ENCODE data around the gene PFKFB2.

PFKFB2 gene

GRCh38 chr1:207056673-207057072 is 3.6 kb downstream of the PFKFB2 start:
- Histone ChIP-seq H3K4me2 (ENCODE audit: low read depth, low read length) (no peak overlapping the region), H3K9me3 (replicated peaks; ENCODE audit: insufficient read depth, low read length) (no peaks in the 10 kb centered on the region), H3K27me3 (replicated peaks; ENCODE audit: insufficient read depth, low read length) (no peaks in the 10 kb centered on the region), H3K36me3 (replicated peaks; ENCODE audit: insufficient read depth, low read length) (no peaks in the 10 kb centered on the region), H3K9ac (ENCODE audit: low read length) (no peak overlapping the region), H3K27ac (ENCODE audit: low read length) (no peak overlapping the region), H2AFZ (ENCODE audit: low read length) (no peak overlapping the region), H4K20me1 (ENCODE audit: insufficient read depth, low read length) (no peaks in the 10 kb centered on the region), H3K9me2 (replicated peaks; ENCODE audit: insufficient read depth, low read length) (no peaks in the 10 kb centered on the region), H3K79me2 (ENCODE audit: low read length) (no peaks in the 10 kb centered on the region), H3K4me1 (ENCODE audit: low read length) (peaks cover 34% of the 10 kb centered on the region), H3K4me3 (ENCODE audit: low read length) (no peak overlapping the region), H3F3A (ENCODE audit: insufficient read depth, low read length) (peaks cover 42% of the 10 kb centered on the region)
- DNase-seq = no peak
- TF ChIP-seq EZH2 (optimal IDR thresholded peaks at IDR 0.05; ENCODE audit: low read depth, low read length) (no peak), EZH2phosphoT487 (IDR thresholded peaks at IDR 0.05; ENCODE audit: low read length) (no peak)
- TF ChIP-seq, protein P1, sequence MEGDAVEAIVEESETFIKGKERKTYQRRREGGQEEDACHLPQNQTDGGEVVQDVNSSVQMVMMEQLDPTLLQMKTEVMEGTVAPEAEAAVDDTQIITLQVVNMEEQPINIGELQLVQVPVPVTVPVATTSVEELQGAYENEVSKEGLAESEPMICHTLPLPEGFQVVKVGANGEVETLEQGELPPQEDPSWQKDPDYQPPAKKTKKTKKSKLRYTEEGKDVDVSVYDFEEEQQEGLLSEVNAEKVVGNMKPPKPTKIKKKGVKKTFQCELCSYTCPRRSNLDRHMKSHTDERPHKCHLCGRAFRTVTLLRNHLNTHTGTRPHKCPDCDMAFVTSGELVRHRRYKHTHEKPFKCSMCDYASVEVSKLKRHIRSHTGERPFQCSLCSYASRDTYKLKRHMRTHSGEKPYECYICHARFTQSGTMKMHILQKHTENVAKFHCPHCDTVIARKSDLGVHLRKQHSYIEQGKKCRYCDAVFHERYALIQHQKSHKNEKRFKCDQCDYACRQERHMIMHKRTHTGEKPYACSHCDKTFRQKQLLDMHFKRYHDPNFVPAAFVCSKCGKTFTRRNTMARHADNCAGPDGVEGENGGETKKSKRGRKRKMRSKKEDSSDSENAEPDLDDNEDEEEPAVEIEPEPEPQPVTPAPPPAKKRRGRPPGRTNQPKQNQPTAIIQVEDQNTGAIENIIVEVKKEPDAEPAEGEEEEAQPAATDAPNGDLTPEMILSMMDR (IDR thresholded peaks at IDR 0.05; ENCODE audit: low read length) = no peak

DNA sequence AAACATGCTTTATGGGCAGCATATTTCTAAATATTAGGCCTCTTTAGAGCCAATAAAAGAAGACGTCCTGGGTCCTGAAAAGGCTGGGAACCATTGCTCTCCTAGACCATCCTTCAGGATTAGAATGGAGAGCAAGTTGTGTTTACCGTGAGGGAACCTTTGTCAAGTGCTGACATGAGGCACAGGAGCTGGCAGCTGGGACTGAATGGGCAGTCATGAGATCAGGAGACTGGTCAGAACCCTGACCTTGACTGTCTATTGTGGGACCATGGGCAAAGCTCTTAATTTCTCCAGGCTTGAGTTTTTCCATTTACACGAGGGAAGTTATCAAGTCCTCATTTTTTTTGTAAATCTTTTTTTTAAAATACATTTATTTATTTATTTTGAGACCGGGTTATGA is 5.2 kb downstream of the PFKFB2 start:
- no peak for DNase-seq
- TF ChIP-seq EZH2phosphoT487 (IDR thresholded peaks at IDR 0.05; ENCODE audit: low read length) = no peak
- TF ChIP-seq, protein P1 (IDR thresholded peaks at IDR 0.05; ENCODE audit: low read length) = no peak
- no peak for TF ChIP-seq EZH2 (optimal IDR thresholded peaks at IDR 0.05; ENCODE audit: low read depth, low read length)
- Histone ChIP-seq H3K9me2 (replicated peaks; ENCODE audit: insufficient read depth, low read length) (no peaks in the 10 kb centered on the region), H3K27ac (ENCODE audit: low read length) (no peak overlapping the region; the same call in 1 of the 2 replicates), H3K4me3 (ENCODE audit: low read length) (no peak overlapping the region), H3K27me3 (replicated peaks; ENCODE audit: insufficient read depth, low read length) (no peaks in the 10 kb centered on the region), H3K9ac (ENCODE audit: low read length) (no peak overlapping the region), H3K36me3 (replicated peaks; ENCODE audit: insufficient read depth, low read length) (no peaks in the 10 kb centered on the region), H3K4me1 (ENCODE audit: low read length) (peaks cover 34% of the 10 kb centered on the region), H2AFZ (ENCODE audit: low read length) (no peak overlapping the region), H3K4me2 (ENCODE audit: low read depth, low read length) (no peak overlapping the region), H3F3A (ENCODE audit: insufficient read depth, low read length) (peaks cover 30% of the 10 kb centered on the region), H4K20me1 (ENCODE audit: insufficient read depth, low read length) (no peaks in the 10 kb centered on the region), H3K9me3 (replicated peaks; ENCODE audit: insufficient read depth, low read length) (no peaks in the 10 kb centered on the region), H3K79me2 (ENCODE audit: low read length) (no peaks in the 10 kb centered on the region)

GRCh38 chr1:207058878-207059867 is 6.1 kb downstream of the PFKFB2 start:
- Histone ChIP-seq H3K4me1 (ENCODE audit: low read length) (peaks cover 32% of the 10 kb centered on the region), H3K4me2 (ENCODE audit: low read depth, low read length) (peak overlapping the region; percentile 22; the same call in 1 of the 2 replicates)
- peak; percentile 57 for DNase-seq

More at GRCh38 chr1:207058878-207059867, 6.1 kb downstream of the PFKFB2 start:
- H3K27me3 ChIP-seq (replicated peaks; ENCODE audit: insufficient read depth, low read length) = no peaks in the 10 kb centered on the region
- TF ChIP-seq EZH2 (optimal IDR thresholded peaks at IDR 0.05; ENCODE audit: low read depth, low read length) = no peak
- TF ChIP-seq, protein P1 (IDR thresholded peaks at IDR 0.05; ENCODE audit: low read length) = peak; percentile 38
- no peak for TF ChIP-seq EZH2phosphoT487 (IDR thresholded peaks at IDR 0.05; ENCODE audit: low read length)
- no peaks in the 10 kb centered on the region for H3K36me3 ChIP-seq (replicated peaks; ENCODE audit: insufficient read depth, low read length)
- no peak overlapping the region for H2AFZ ChIP-seq (ENCODE audit: low read length)
- H3K4me3 ChIP-seq (ENCODE audit: low read length) = no peak overlapping the region
- H3F3A ChIP-seq (ENCODE audit: insufficient read depth, low read length) = peaks cover 24% of the 10 kb centered on the region
- H3K79me2 ChIP-seq (ENCODE audit: low read length) = no peaks in the 10 kb centered on the region
- H3K9me3 ChIP-seq (replicated peaks; ENCODE audit: insufficient read depth, low read length) = no peaks in the 10 kb centered on the region
- no peak overlapping the region for H3K9ac ChIP-seq (ENCODE audit: low read length)
- no peaks in the 10 kb centered on the region for H3K9me2 ChIP-seq (replicated peaks; ENCODE audit: insufficient read depth, low read length)
- H4K20me1 ChIP-seq (ENCODE audit: insufficient read depth, low read length) = no peaks in the 10 kb centered on the region
- peak overlapping the region; percentile 27; the same call in 1 of the 2 replicates for H3K27ac ChIP-seq (ENCODE audit: low read length)
